Vagina (tissue), 2 donors: ENCODE results near the gene PPP1R15B. TPM values are rescaled to one million over a fixed set of nuclear protein-coding genes. Genes with fewer than 3 reads are reported as not detected.

Experiments
- DNase-seq, 2 donors: peaks; one replicate each; pipeline ENCODE4 v3.0.0-alpha.2; 2017; ENCODE audit errors: extremely low spot score in 2 of 2
- H3K27ac ChIP-seq: fragments of 200-600 bp; sonication (generic); one replicate; pipeline ENCODE4 v1.5.1; 2019
- H3K27me3 ChIP-seq: fragments of 200-600 bp; sonication (generic); one replicate; pipeline ENCODE4 v1.5.1; 2019
- H3K36me3 ChIP-seq, 2 donors: fragments of 200-600 bp; sonication (generic); one replicate each; pipeline ENCODE4 v1.5.1; 2017 to 2019
- H3K4me1 ChIP-seq: fragments of 200-600 bp; sonication (generic); one replicate; pipeline ENCODE4 v1.5.1; 2019
- H3K4me3 ChIP-seq, 2 donors: fragments of 200-600 bp; sonication (generic); 1 replicate in 1 of 2; 2 replicates in 1 of 2; pipeline ENCODE4 v1.5.1; 2016 to 2019
- H3K9me3 ChIP-seq: fragments of 200-600 bp; sonication (generic); one replicate; pipeline ENCODE4 v1.5.1; 2019
- POLR2A ChIP-seq, 2 donors: fragments of 450-650 bp; IDR thresholded peaks; one replicate each; pipeline ENCODE4 v1.6.1; 2017; ENCODE audit warnings: antibody characterized with exemption in 2 of 2, mild to moderate bottlenecking in 2 of 2, moderate library complexity in 2 of 2
- POLR2AphosphoS5 ChIP-seq, 2 donors: sonication (generic); formaldehyde crosslinking; IDR thresholded peaks; one replicate each; pipeline ENCODE4 v1.9.0; 2017; ENCODE audit warnings: antibody characterized with exemption in 2 of 2, mild to moderate bottlenecking in 2 of 2, low read depth in 1 of 2; ENCODE audit not compliant: insufficient read depth in 1 of 2
- intact Hi-C: fragments of 100-400 bp; cut with DNase I; formaldehyde crosslinking; loops from one replicate; pipeline ENCODE4 v1.15.1; 2023
- total RNA-seq: library from RNA; depleted of rRNA; stranded (reverse); fragments of >200 nt; gene quantifications from one replicate; pipeline ENCODE4 v1.2.3, GENCODE V29; 2016
- TF ChIP-seq, protein P1 (sequence below), 3 experiments: fragments of 450-650 bp in 2 of 3; fragments of 200-600 bp in 1 of 3; sonication (generic) in 1 of 3; IDR thresholded peaks; one replicate each; pipeline ENCODE4 v1.5.1; 2017 to 2019; ENCODE audit warnings: antibody characterized with exemption in 3 of 3, mild to moderate bottlenecking in 2 of 3, moderate library complexity in 2 of 3

Gene PPP1R15B
- total RNA-seq, 1 donor from 2014 or later: 42.0 TPM

DNA sequence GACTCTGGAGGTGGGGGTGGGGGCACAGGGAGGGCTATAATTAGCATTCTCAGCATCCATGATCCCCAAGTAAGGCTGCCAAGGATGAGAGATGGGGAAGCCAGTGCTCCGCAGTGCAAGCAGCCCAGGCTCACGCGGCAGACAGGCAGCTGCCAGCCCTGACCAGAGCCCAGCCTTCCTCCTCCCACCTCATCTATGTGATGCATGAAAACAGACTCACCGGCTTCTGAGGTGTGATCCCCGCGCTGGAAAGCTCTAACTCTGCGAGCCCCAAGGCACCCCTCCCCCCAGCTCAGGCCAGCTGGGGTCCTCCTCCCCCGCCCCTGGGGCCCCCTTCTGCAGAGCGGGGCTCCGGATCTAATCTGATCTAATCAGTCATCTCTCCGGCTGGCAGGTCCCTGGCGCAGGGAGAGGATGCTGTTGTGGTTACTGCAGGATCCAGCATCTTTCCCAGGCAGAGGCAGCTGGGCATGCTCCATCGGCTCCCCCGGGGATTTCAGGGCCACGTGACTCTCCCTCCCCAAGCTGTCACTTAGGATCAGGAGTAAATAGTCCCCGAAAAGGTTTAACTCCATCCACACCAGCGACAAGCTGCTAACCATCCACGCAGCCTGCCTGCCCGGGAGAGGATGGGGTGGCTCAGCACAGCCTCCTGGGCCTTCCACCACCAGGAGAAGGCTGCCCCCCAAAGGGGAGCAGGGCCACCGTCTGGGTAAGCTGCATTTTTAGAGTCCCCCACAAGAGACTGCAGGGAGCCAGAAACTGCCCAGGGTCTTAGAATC, 52.0 kb downstream of the PPP1R15B start, which contains the start of gene PLEKHA6:
Gene PLEKHA6 (minus strand): TSS at position 456 of the 782 bp plus-strand sequence. CDS start 86,202 bp downstream, outside the sequence.
- intact Hi-C loops: loop anchor here (5.0 kb wide), 3 partner anchors 97 to 197 kb away; no protein-coding TSS in a partner anchor
- Histone ChIP-seq H3K9me3 (no peaks in the 10 kb centered on the region), H3K4me3 (peak within 1 kb of the TSS; percentile 18 to 33), H3K27ac (peak within 1 kb of the TSS; percentile 24), H3K36me3 (no peaks in the 10 kb centered on the region), H3K4me1 (peaks cover 22% of the 10 kb centered on the region), H3K27me3 (no peaks in the 10 kb centered on the region)
- TF ChIP-seq POLR2A (IDR thresholded peaks at IDR 0.05) (no peak), POLR2AphosphoS5 (IDR thresholded peaks at IDR 0.05; ENCODE audit: insufficient read depth in 1 of 2, low read depth in 1 of 2) (no peak)
- TF ChIP-seq, protein P1, sequence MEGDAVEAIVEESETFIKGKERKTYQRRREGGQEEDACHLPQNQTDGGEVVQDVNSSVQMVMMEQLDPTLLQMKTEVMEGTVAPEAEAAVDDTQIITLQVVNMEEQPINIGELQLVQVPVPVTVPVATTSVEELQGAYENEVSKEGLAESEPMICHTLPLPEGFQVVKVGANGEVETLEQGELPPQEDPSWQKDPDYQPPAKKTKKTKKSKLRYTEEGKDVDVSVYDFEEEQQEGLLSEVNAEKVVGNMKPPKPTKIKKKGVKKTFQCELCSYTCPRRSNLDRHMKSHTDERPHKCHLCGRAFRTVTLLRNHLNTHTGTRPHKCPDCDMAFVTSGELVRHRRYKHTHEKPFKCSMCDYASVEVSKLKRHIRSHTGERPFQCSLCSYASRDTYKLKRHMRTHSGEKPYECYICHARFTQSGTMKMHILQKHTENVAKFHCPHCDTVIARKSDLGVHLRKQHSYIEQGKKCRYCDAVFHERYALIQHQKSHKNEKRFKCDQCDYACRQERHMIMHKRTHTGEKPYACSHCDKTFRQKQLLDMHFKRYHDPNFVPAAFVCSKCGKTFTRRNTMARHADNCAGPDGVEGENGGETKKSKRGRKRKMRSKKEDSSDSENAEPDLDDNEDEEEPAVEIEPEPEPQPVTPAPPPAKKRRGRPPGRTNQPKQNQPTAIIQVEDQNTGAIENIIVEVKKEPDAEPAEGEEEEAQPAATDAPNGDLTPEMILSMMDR (IDR thresholded peaks at IDR 0.05): no peak
- no peak for DNase-seq

DNA sequence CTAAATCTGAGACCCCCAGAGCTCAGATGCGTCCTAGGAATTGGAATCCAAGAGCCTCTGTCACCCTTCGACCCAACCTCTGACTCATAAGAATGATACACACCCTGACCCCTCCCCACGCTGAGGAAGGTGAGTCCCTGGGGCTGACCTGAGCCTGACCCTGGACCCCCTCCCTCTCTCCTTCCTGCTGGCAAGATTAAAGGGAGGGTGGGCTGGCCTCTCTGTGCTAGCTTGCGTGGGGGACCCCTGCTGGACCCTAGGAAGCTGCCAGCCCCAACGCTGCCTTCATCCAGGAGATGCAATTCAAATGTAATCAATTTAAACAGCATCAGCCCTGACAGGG, 52.5 kb downstream of the PPP1R15B start:
- peak overlapping the region; percentile 18 to 33 for H3K4me3 ChIP-seq

GRCh38 chr1:204358605-204359004, 53.0 kb downstream of the PPP1R15B start:
- no peaks in the 10 kb centered on the region for H3K9me3 ChIP-seq
- H3K4me1 ChIP-seq: peaks cover 16% of the 10 kb centered on the region
- H3K27me3 ChIP-seq: no peaks in the 10 kb centered on the region
- H3K36me3 ChIP-seq: no peaks in the 10 kb centered on the region
- no peak for DNase-seq
- intact Hi-C loops: no loop called here
- H3K27ac ChIP-seq: no peak overlapping the region
- TF ChIP-seq POLR2A (IDR thresholded peaks at IDR 0.05): no peak
- no peak for TF ChIP-seq POLR2AphosphoS5 (IDR thresholded peaks at IDR 0.05; ENCODE audit: insufficient read depth in 1 of 2, low read depth in 1 of 2)
- TF ChIP-seq, protein P1 (IDR thresholded peaks at IDR 0.05): no peak
- peak overlapping the region in 1 of 2 donors; percentile 33 for H3K4me3 ChIP-seq

More for the DNA sequence above, 52.5 kb downstream of the PPP1R15B start:
- DNase-seq: no peak
- Histone ChIP-seq H3K27ac (no peak overlapping the region), H3K9me3 (no peaks in the 10 kb centered on the region), H3K27me3 (no peaks in the 10 kb centered on the region), H3K36me3 (no peaks in the 10 kb centered on the region), H3K4me1 (peaks cover 21% of the 10 kb centered on the region)
- intact Hi-C loops: no loop called here
- no peak for TF ChIP-seq POLR2AphosphoS5 (IDR thresholded peaks at IDR 0.05; ENCODE audit: insufficient read depth in 1 of 2, low read depth in 1 of 2)
- TF ChIP-seq, protein P1 (IDR thresholded peaks at IDR 0.05): no peak
- no peak for TF ChIP-seq POLR2A (IDR thresholded peaks at IDR 0.05)

DNA sequence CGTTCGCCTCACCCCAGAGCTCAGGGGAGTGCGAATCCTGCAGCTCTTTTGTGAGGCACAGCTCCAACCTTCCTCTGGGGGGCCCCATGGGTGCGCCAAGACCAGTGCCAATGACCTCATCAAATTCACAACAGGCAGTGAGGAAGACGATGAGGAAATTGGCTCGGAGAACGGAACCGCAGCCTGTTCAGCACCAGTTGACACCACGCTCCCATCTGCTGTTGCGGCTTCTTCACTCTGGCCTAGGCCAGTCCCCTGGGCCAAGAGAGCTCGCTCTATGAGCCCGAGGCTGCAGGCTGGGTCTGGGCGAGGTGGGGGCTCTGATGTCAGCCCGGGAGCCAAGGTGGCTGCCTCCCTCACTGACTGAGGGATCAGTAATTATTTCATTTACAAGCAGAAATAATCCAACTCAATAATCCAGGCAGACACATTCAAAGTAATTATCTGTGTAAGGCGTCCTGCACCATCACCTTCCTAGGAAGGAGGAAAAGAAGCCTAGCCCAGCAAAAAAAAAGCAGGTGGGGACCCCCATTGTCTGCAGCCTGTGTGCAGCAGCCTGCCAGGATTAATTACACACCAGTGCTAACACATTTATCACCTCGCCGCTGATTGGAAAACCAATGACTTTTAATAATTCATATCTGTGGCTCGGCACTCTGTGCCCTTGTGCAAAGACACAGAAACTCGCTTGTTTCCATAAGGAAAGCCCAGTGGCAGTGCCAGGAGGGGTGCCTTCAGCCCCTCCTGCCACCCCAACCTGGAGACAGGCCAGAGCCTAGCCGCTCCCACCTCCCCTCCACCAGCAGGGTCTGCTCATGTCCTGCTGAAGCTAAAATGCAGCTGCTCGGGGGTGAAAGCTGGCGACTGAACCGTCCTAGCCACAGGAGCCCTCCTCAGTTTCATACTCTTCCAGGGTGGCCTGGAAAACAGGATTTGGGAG, 53.8 kb downstream of the PPP1R15B start:
- TF ChIP-seq, protein P1 (IDR thresholded peaks at IDR 0.05): no peak
- TF ChIP-seq POLR2AphosphoS5 (IDR thresholded peaks at IDR 0.05; ENCODE audit: insufficient read depth in 1 of 2, low read depth in 1 of 2): no peak
- no peak for TF ChIP-seq POLR2A (IDR thresholded peaks at IDR 0.05)
- Histone ChIP-seq H3K4me3 (no peak overlapping the region), H3K4me1 (peaks cover 10% of the 10 kb centered on the region), H3K27ac (no peak overlapping the region), H3K36me3 (no peaks in the 10 kb centered on the region), H3K9me3 (no peaks in the 10 kb centered on the region), H3K27me3 (no peaks in the 10 kb centered on the region)
- DNase-seq: no peak
- intact Hi-C loops: no loop called here
